GM15510 (cell line): ENCODE results near the gene SPATA3.

Experiments used
- POLR2A ChIP-seq: IDR thresholded peaks from 3 replicates; pipeline ENCODE4 v1.6.1; 2011; ENCODE audit warnings: borderline replicate concordance; ENCODE audit not compliant: insufficient read length; ENCODE audit errors: extremely low read depth

SPATA3 gene

DNA sequence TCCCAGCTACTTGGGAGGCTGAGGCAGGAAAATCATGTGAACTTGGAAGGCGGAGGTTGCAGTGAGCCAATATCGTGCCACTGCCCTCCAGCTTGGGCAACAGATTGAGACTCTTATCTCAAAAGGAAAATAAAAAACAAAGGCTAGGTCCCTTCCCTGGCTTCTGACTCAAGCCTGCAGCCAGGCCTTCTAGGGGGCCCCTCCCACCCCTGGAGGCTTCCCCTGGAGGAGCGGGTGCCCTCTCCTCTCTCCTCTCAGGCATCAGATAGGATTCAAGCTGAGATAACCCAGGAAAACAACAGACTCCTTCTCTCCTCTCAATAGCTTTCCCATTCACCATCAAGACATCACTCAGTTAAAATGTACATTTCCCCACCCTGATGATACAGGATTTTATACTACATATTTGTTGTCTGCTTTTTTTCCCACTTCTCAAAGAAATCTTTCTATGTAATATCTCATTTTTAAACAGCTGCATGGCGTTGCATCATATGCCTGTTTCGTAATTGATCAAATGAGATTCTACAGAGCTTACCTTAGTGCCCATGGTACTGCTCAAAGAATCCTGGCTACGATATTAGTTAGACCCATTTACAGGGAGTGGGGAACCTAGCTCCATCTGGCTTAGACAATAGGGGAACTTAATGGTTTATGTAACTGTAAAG is 20.8 kb downstream of the SPATA3 start:
- no peak for TF ChIP-seq POLR2A

GRCh38 chr2:231017231-231017598 is 21.3 kb downstream of the SPATA3 start:
- TF ChIP-seq POLR2A: no peak

- TF ChIP-seq POLR2A: no peak
These were observed 22.3 kb downstream of the SPATA3 start for GRCh38 chr2:231018184-231018583.

- no peak for TF ChIP-seq POLR2A
These were observed 33.0 kb downstream of the SPATA3 start for GRCh38 chr2:231028889-231029288.

GRCh38 chr2:231029563-231029962 is 33.6 kb downstream of the SPATA3 start:
- no peak for TF ChIP-seq POLR2A

DNA sequence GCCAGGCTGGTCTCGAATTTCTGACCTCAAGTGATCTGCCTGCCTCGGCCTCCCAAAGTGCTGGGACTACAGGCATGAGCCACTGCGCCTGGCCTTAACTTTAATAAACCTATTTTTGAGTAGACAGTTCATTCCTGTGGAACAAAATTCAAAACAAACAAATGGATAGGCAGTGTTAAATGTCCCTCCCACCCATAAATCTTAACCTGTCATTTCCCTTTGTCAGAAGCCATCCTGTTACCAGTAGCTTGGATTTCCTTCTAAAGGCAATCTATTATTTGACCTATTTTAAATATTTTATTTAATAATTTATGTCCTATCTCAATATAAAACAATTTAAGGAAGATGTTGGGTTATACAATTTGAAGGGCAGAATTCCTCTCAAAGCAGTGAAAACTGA is 34.8 kb downstream of the SPATA3 start:
- no peak for TF ChIP-seq POLR2A

DNA sequence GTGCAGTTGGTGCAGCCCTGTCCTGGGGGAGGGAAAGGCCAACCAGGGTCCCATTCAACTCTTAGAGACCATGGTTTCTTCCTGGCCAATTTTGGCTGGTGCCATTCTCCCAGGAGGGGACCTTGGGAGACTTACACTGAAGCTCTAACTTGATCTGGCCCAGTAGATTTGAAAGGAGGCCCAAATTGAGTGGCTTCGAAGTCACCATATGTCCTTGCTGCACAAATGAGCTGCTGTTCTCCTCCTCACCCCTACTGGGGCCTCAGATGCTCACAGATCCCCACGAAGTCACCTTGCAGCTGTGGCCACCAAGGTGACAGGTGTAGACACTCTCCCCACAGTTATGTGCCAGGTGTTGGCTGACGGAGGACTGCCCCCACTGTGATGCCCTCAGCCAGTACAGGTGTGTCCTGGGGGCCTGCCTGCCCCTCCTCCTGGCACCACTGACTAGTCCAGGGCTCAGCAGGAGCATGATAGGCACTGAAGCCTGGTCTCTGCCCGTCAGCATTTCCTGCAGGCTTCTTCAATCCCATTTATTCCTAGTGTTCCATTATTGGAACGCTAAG is 36.7 kb downstream of the SPATA3 start:
- no peak for TF ChIP-seq POLR2A

- TF ChIP-seq POLR2A: no peak
These were observed 37.5 kb downstream of the SPATA3 start for GRCh38 chr2:231033147-231034132.

DNA sequence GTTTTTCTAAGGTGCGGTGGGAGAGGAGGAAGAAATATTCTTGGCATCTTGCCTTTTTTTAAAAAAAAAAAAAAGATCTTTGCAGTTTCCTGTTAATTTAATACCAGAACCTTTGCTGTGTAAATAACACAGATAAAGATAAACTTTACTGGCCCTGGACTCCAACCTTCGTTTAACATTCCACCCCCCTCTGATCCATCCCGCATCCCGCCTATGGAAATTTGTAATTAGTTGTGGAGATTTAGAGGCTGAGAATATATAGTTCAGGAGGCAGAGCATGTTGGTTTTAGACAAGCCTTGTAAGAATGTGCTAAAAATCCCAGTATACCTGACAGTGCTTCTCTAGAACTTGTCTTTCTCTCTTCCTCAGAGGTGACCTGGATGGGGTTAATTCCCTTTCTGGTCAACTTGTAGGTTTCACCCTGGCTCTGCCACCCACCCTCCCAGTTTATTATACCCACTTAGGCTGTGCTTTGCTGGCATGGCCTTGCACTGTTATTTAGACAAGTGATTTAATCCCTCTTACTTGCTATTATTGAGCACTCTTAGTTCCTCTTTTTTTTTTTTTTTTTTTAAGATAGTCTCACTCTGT is 38.5 kb downstream of the SPATA3 start:
- no peak for TF ChIP-seq POLR2A

GRCh38 chr2:231036131-231036530 is 40.2 kb downstream of the SPATA3 start:
- TF ChIP-seq POLR2A: no peak

DNA sequence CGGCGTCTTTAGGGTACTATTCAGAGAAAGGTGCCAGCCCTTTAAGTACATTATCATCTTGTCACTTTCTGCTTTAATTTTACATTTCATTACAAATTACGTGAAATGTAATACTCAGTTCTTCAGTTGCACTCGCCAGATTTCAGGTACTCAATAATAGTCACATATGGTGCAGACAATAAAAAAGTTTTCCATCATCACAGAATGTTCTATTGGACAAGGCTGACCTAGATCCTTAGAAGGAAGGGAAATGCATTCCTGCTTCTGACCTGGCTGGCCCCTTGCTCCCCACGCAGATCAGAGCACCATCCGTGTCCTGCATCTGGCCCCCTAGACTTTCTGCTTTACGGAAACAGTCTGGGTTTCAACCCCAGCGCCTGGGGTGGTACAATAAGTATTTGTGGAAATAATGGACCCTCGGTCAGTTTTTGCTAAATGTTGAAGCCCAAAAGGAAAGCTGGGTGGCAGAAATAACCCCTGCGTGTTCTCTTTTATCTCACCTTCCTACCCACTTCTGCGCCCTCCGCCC is 40.7 kb downstream of the SPATA3 start:
- TF ChIP-seq POLR2A: no peak

- no peak for TF ChIP-seq POLR2A
These were observed 41.3 kb downstream of the SPATA3 start, which contains the start of gene C2orf72 for GRCh38 chr2:231037202-231037730. TSS of gene C2orf72 (plus strand) at chr2:231037523. CDS start at chr2:231037566, 43 bp downstream.

DNA sequence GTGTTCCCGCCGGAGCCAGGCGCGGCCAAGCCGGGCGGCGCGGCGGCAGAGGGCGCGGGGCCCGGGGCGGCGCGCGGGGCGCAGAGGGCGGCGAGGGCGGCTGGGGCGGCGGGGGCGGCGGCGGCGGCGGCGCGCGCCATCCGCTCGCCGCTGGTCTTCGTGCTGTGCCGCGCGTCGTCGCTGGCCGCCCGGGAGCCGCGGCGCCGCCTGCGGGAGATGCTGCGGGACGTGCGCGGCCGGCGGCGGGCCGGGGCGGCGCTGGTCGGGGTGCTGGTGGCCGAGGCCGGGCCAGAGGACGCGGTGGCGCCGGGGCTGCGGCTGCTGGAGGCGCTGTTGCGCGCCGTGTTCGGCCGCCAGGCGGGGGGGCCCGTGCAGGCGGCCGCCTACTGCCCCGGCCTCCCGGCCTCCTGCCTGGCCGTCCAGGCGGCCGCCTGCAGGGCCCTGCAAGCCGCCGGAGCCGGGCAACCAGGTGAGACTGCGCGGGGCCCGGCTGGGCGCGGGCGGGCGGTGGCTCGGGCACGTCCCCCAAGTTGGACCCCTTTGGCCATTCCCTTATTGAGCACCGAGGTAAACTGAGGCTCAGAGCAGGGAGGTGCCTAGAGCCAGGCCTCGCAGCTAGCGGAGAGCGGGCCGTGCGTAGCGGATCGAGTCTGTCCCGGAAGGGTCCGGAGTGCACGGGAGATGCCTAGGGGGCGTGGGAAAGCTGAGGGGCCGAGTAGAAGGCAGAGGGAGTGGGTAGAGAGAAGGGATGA is 42.0 kb downstream of the SPATA3 start:
- no peak for TF ChIP-seq POLR2A
